ENCODE results near the gene PICK1.

The PICK1 gene

GRCh38 chr22:38106814-38107578 is 49.8 kb downstream of the PICK1 start:
- TF ChIP-seq SIN3A (IDR thresholded peaks at IDR 0.05; ENCODE audit: borderline replicate concordance, insufficient read depth, low read length) (no peak), TAF1 (IDR thresholded peaks at IDR 0.05; ENCODE audit: borderline replicate concordance, insufficient read depth, low read length) (no peak), POLR2AphosphoS5 (IDR thresholded peaks at IDR 0.05; ENCODE audit: low read depth, low read length) (no peak), REST (IDR thresholded peaks at IDR 0.05; ENCODE audit: insufficient read depth in 1 of 2, low read depth in 2 of 2, low read length in 2 of 2) (no peak), FOXP2 (optimal IDR thresholded peaks at IDR 0.05; ENCODE audit: borderline replicate concordance, extremely low read depth, extremely low read length, insufficient read depth) (no peak)

- TF ChIP-seq TAF1 (IDR thresholded peaks at IDR 0.05; ENCODE audit: borderline replicate concordance, insufficient read depth, low read length) (no peak), REST (IDR thresholded peaks at IDR 0.05; ENCODE audit: insufficient read depth in 1 of 2, low read depth in 2 of 2, low read length in 2 of 2) (no peak)
Measured at GRCh38 chr22:38107692-38108515, 50.7 kb downstream of the PICK1 start.

GRCh38 chr22:38108561-38109319 is 51.5 kb downstream of the PICK1 start:
- TF ChIP-seq REST (IDR thresholded peaks at IDR 0.05; ENCODE audit: insufficient read depth in 1 of 2, low read depth in 2 of 2, low read length in 2 of 2) (no peak), FOXP2 (optimal IDR thresholded peaks at IDR 0.05; ENCODE audit: borderline replicate concordance, extremely low read depth, extremely low read length, insufficient read depth) (no peak), TAF1 (IDR thresholded peaks at IDR 0.05; ENCODE audit: borderline replicate concordance, insufficient read depth, low read length) (no peak), POLR2AphosphoS5 (IDR thresholded peaks at IDR 0.05; ENCODE audit: low read depth, low read length) (no peak), SIN3A (IDR thresholded peaks at IDR 0.05; ENCODE audit: borderline replicate concordance, insufficient read depth, low read length) (no peak)

- TF ChIP-seq SIN3A (IDR thresholded peaks at IDR 0.05; ENCODE audit: borderline replicate concordance, insufficient read depth, low read length) (no peak), TAF1 (IDR thresholded peaks at IDR 0.05; ENCODE audit: borderline replicate concordance, insufficient read depth, low read length) (no peak), REST (IDR thresholded peaks at IDR 0.05; ENCODE audit: insufficient read depth in 1 of 2, low read depth in 2 of 2, low read length in 2 of 2) (no peak)
Measured at GRCh38 chr22:38109371-38110001, 52.3 kb downstream of the PICK1 start.
